Trophoblast cell (in vitro differentiated cells and primary cell): ENCODE results near the gene CSH1.

Experiments
- DNase-seq, 2 donors: peaks; one replicate each; pipeline ENCODE4 v3.0.0-alpha.2; 2016
- H2AFZ ChIP-seq: 2 replicates; pipeline ENCODE4 v1.6.1; 2013; ENCODE audit warnings: low read length, moderate library complexity, mild to moderate bottlenecking; ENCODE audit not compliant: insufficient read depth, poor library complexity
- H2AK5ac ChIP-seq: 2 replicates; pipeline ENCODE4 v1.6.1; 2013; ENCODE audit warnings: mild to moderate bottlenecking, low read length
- H2BK120ac ChIP-seq: 2 replicates; pipeline ENCODE4 v1.6.1; 2013; ENCODE audit warnings: low read length, mild to moderate bottlenecking, moderate library complexity; ENCODE audit not compliant: insufficient read depth, poor library complexity
- H2BK12ac ChIP-seq: 2 replicates; pipeline ENCODE4 v1.6.1; 2013; ENCODE audit warnings: mild to moderate bottlenecking, low read length, moderate library complexity
- H2BK5ac ChIP-seq: 2 replicates; pipeline ENCODE4 v1.6.1; 2013; ENCODE audit warnings: low read length, low read depth, moderate library complexity, mild to moderate bottlenecking; ENCODE audit not compliant: poor library complexity
- H3K14ac ChIP-seq: 2 replicates; pipeline ENCODE4 v1.6.1; 2013; ENCODE audit warnings: mild to moderate bottlenecking, low read length
- H3K18ac ChIP-seq: 2 replicates; pipeline ENCODE4 v1.6.1; 2013; ENCODE audit warnings: mild to moderate bottlenecking, low read length
- H3K23ac ChIP-seq: 2 replicates; pipeline ENCODE4 v1.6.1; 2013; ENCODE audit warnings: low read length
- H3K27ac ChIP-seq: 2 replicates; pipeline ENCODE4 v1.5.1; 2013; ENCODE audit warnings: low read depth, mild to moderate bottlenecking, inconsistent platforms, low read length, moderate library complexity
- H3K27me3 ChIP-seq: 2 replicates; pipeline ENCODE4 v1.6.1; 2013; ENCODE audit warnings: inconsistent platforms, mild to moderate bottlenecking, low read length, moderate library complexity; ENCODE audit not compliant: insufficient read depth
- H3K36me3 ChIP-seq, 2 experiments: 1 replicate in 1 of 2; 2 replicates in 1 of 2; pipeline ENCODE4 v1.6.1; 2013; ENCODE audit warnings: low read length in 2 of 2, mild to moderate bottlenecking in 2 of 2, moderate library complexity in 1 of 2; ENCODE audit not compliant: insufficient read depth in 2 of 2, control insufficient read depth in 1 of 2
- H3K4ac ChIP-seq: 2 replicates; pipeline ENCODE4 v1.6.1; 2013; ENCODE audit warnings: low read depth, mild to moderate bottlenecking, low read length, moderate library complexity
- H3K4me1 ChIP-seq, 2 experiments: 1 replicate in 1 of 2; 2 replicates in 1 of 2; pipeline ENCODE4 v1.6.1; 2013; ENCODE audit warnings: low read length in 2 of 2, mild to moderate bottlenecking in 2 of 2, moderate library complexity in 1 of 2; ENCODE audit not compliant: insufficient read depth in 2 of 2, control insufficient read depth in 1 of 2
- H3K4me2 ChIP-seq: 2 replicates; pipeline ENCODE4 v1.6.1; 2013; ENCODE audit warnings: inconsistent platforms, mild to moderate bottlenecking, low read length, moderate library complexity
- H3K4me3 ChIP-seq: 2 replicates; pipeline ENCODE4 v1.5.1; 2013; ENCODE audit warnings: mild to moderate bottlenecking, low read depth, low read length, inconsistent platforms
- H3K79me1 ChIP-seq: one replicate; pipeline ENCODE4 v1.6.1; 2013; ENCODE audit warnings: low read length
- H3K79me2 ChIP-seq: 2 replicates; pipeline ENCODE4 v1.6.1; 2013; ENCODE audit warnings: low read length, mild to moderate bottlenecking; ENCODE audit not compliant: control insufficient read depth, insufficient read depth, poor library complexity
- H3K9ac ChIP-seq: 2 replicates; pipeline ENCODE4 v1.6.1; 2013; ENCODE audit warnings: mild to moderate bottlenecking, low read length
- H3K9me3 ChIP-seq: 2 replicates; pipeline ENCODE4 v1.6.1; 2013; ENCODE audit warnings: low read depth, mild to moderate bottlenecking, control low read depth, inconsistent platforms, low read length; ENCODE audit not compliant: insufficient read depth
- H4K12ac ChIP-seq: 2 replicates; pipeline ENCODE4 v1.6.1; 2013; ENCODE audit warnings: low read depth, mild to moderate bottlenecking, low read length, moderate library complexity
- H4K8ac ChIP-seq: 2 replicates; pipeline ENCODE4 v1.6.1; 2013; ENCODE audit warnings: low read depth, mild to moderate bottlenecking, low read length, moderate library complexity
- H4K91ac ChIP-seq: one replicate; pipeline ENCODE4 v1.6.1; 2013; ENCODE audit warnings: low read depth, mild to moderate bottlenecking, low read length, moderate library complexity
- WGBS: extraction: QIAGEN DNeasy Blood & Tissue Kit; methylation state at CpG from one replicate; pipeline ENCODE4 v1.1.7; 2013; ENCODE audit warnings: missing lambda C conversion rate; ENCODE audit not compliant: insufficient read length, insufficient coverage; ENCODE audit errors: extremely low coverage; 5-methylcytosine and 5-hydroxymethylcytosine counted together

The CSH1 gene

DNA sequence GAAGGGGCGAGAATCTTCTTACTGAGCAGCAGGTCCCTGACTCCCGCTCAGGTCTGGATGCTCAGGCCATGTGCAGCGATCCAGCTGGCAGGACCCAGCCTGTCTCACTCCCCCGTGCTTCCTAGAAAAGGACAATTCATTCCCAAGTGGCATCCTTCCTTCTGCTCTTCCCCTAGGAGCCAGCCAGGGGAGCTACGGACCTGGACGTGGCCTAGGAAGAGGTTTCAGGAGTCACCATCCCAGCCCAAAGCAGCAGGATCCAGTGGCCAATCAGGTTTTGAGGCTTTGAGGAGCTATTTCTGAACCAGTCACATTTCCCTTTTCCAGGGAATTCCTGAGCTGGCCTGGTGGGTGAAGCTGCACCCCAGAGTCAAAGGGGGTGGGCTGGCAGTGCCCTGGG, 43.5 kb upstream of the CSH1 start:
- Histone ChIP-seq H3K36me3 (no peaks in the 10 kb centered on the region), H3K27ac (no peak overlapping the region), H2BK5ac (no peak overlapping the region), H4K91ac (no peak overlapping the region), H3K18ac (no peak overlapping the region), H4K12ac (no peak overlapping the region), H3K9ac (no peak overlapping the region), H3K4ac (no peak overlapping the region), H2BK12ac (no peak overlapping the region), H3K4me3 (no peak overlapping the region), H4K8ac (no peak overlapping the region), H2AFZ (no peak overlapping the region), H3K9me3 (no peaks in the 10 kb centered on the region), H3K79me2 (no peaks in the 10 kb centered on the region), H3K23ac (no peak overlapping the region), H3K79me1 (no peaks in the 10 kb centered on the region), H3K4me1 (no peaks in the 10 kb centered on the region), H2AK5ac (no peak overlapping the region), H3K27me3 (no peaks in the 10 kb centered on the region), H3K4me2 (no peak overlapping the region), H3K14ac (no peak overlapping the region), H2BK120ac (no peak overlapping the region)
- no CpG with 5 or more reads among the region's 6 CpGs for WGBS
- no peak for DNase-seq

DNA sequence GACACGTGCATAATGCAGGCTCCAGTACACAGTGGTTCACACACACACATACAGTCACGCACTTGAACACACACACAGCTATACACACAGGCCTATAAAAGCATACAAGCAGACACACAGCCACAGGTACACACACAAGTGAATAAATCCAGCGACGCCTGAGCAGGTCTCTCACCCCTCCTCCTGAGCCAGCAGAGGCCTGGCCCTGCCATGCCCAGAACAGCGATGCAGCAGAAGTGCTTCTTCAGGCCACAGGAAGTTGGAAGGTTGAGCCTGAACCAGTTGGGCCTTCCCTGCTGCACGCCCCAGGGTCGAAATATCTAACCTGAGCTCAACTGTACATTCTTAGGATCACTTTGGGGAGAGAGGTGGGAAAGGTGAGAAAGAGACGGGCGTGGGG, 43.0 kb upstream of the CSH1 start:
- no peak overlapping the region for H3K9ac ChIP-seq
- no peak overlapping the region for H2AFZ ChIP-seq
- H2AK5ac ChIP-seq = no peak overlapping the region
- H2BK12ac ChIP-seq = no peak overlapping the region
- H3K27ac ChIP-seq = no peak overlapping the region
- H3K9me3 ChIP-seq = no peaks in the 10 kb centered on the region
- H3K4me2 ChIP-seq = no peak overlapping the region
- H4K8ac ChIP-seq = no peak overlapping the region
- H4K91ac ChIP-seq = no peak overlapping the region
- no peak overlapping the region for H4K12ac ChIP-seq
- H3K23ac ChIP-seq = no peak overlapping the region
- H3K79me1 ChIP-seq = no peaks in the 10 kb centered on the region
- no peak for DNase-seq
- H3K4me3 ChIP-seq = no peak overlapping the region
- H3K27me3 ChIP-seq = no peaks in the 10 kb centered on the region
- no peak overlapping the region for H3K18ac ChIP-seq
- no peak overlapping the region for H2BK120ac ChIP-seq
- no peak overlapping the region for H3K4ac ChIP-seq
- no peak overlapping the region for H3K14ac ChIP-seq
- no peak overlapping the region for H2BK5ac ChIP-seq
- H3K36me3 ChIP-seq = no peaks in the 10 kb centered on the region
- no CpG with 5 or more reads among the region's 9 CpGs for WGBS
- no peaks in the 10 kb centered on the region for H3K4me1 ChIP-seq
- H3K79me2 ChIP-seq = no peaks in the 10 kb centered on the region

DNA sequence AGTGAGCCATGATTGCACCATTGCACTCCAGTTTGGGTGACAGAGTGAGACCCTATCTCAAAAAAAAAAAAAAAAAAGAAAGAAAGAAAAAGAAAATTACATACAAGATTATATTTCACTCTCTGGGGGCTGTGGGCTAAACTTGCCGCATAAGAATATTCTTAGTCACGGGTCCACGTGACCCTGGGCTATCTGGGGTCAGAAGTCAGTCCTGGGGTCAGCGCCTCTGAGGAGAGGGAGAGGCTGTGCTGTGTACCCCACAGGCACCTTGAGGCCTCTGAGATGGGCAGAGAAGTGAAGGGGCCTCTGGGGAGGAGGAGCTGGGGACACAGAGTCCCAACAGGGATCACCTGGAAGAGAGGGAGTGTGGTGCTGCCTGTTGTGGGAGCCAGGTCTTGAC, 41.5 kb upstream of the CSH1 start:
- no peak overlapping the region for H2BK5ac ChIP-seq
- H3K18ac ChIP-seq = no peak overlapping the region
- H2AFZ ChIP-seq = no peak overlapping the region
- no peak overlapping the region for H2BK120ac ChIP-seq
- H2AK5ac ChIP-seq = no peak overlapping the region
- H4K8ac ChIP-seq = no peak overlapping the region
- H3K4me1 ChIP-seq = no peaks in the 10 kb centered on the region
- WGBS = no CpG with 5 or more reads among the region's 4 CpGs
- no peak overlapping the region for H2BK12ac ChIP-seq
- no peak overlapping the region for H3K9ac ChIP-seq
- H3K79me2 ChIP-seq = no peaks in the 10 kb centered on the region
- no peak overlapping the region for H3K14ac ChIP-seq
- H4K12ac ChIP-seq = no peak overlapping the region
- no peak overlapping the region for H3K27ac ChIP-seq
- no peak overlapping the region for H4K91ac ChIP-seq
- no peaks in the 10 kb centered on the region for H3K79me1 ChIP-seq
- H3K4me2 ChIP-seq = no peak overlapping the region
- no peaks in the 10 kb centered on the region for H3K27me3 ChIP-seq
- no peaks in the 10 kb centered on the region for H3K36me3 ChIP-seq
- no peak overlapping the region for H3K23ac ChIP-seq
- no peak overlapping the region for H3K4me3 ChIP-seq
- H3K9me3 ChIP-seq = no peaks in the 10 kb centered on the region
- no peak for DNase-seq
- H3K4ac ChIP-seq = no peak overlapping the region

DNA sequence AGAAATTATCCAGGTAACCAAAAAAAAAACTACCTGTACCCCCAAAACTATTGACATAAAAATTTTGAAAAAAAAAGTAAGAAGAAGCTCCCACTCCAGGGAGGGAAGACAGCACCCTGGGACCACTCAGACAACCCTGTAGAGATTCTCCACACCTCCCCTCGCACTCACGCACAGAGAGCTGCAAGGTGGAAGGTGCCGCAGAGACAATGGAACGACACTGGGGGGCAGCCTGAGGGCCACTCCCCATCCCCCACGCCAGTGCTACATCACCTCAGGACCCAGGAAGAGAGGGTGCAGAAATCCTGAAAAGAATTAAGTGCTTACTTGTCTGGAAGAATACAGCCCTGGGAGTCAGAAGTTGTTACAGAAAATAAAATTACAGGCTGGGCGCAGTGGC, 40.9 kb upstream of the CSH1 start:
- Histone ChIP-seq H3K79me2 (no peaks in the 10 kb centered on the region), H2BK5ac (no peak overlapping the region), H3K4me3 (no peak overlapping the region), H3K27me3 (no peaks in the 10 kb centered on the region), H3K4me1 (no peaks in the 10 kb centered on the region), H3K18ac (no peak overlapping the region), H2BK12ac (no peak overlapping the region), H4K12ac (no peak overlapping the region), H2AFZ (no peak overlapping the region), H4K91ac (no peak overlapping the region), H3K4me2 (no peak overlapping the region), H3K14ac (no peak overlapping the region), H4K8ac (no peak overlapping the region), H3K79me1 (no peaks in the 10 kb centered on the region), H2BK120ac (no peak overlapping the region), H3K36me3 (no peaks in the 10 kb centered on the region), H2AK5ac (no peak overlapping the region), H3K27ac (no peak overlapping the region), H3K9me3 (no peaks in the 10 kb centered on the region), H3K23ac (no peak overlapping the region), H3K9ac (no peak overlapping the region), H3K4ac (no peak overlapping the region)
- whole genome bisulfite sequencing = no CpG with 5 or more reads among the region's 6 CpGs
- no peak for DNase-seq
